Measurements from ENCODE around the gene ADAD2.

Gene ADAD2

GRCh38 chr16:84245956-84246678, 55.2 kb downstream of the ADAD2 start:
- DNase-seq (ENCODE audit: low read depth in 2 of 2) = no peak

- DNase-seq (ENCODE audit: low read depth in 2 of 2) = no peak
These were observed 55.7 kb downstream of the ADAD2 start for GRCh38 chr16:84246679-84247077.

Measured in stimulated activated CD4-positive, alpha-beta T cell treated with anti-CD3 and anti-CD28 coated beads, Interleukin-1b, Interleukin-23, amount 100 ng/mL, for 4 hours (primary cell).